Measurements from ENCODE around the gene BOLL.
"Not testable (repeated sequence)": the region's sequence is repeated elsewhere in the genome, so short reads cannot be mapped to it uniquely, and the experiment has no call there.

Gene BOLL

DNA sequence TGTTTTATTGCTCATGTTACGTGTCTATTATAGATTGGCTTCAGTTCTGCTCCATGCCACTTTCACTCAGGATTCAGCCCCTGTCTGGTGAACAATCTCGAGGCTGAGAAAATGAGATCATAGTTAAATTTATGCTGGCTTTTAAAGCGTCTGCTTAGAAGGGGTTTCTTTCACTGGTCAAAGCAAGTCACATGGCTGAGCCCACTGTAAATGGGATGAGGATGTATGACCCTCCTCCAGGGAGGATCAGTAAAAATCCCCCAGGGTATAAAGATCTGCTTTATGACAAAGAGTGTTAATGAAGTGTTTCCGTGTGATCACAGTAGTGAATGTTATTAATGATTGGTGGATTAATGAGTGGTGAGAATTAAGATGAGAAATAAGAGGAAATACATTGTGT, 13.1 kb upstream of the BOLL start:
- DNase-seq (ENCODE audit: low read depth): no peak

DNA sequence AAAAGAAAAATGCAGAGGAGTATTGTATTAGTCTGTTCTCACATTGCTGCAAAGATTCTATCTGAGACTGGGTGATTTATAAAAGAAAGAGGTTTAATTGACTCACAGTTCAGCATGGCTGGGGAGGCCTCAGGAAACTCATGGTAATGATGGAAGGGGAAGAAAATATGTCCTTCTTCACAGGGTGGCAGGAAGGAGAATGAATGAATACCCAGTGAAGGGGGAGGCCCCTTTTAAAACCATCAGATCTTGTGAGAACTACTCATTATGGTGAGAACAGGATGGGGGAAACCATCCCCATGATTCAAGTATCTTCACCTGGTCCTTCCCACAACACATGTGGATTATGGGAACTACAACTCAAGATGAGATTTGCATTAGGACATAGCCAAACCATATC, 10.2 kb upstream of the BOLL start:
- DNase-seq (ENCODE audit: low read depth): no peak

DNA sequence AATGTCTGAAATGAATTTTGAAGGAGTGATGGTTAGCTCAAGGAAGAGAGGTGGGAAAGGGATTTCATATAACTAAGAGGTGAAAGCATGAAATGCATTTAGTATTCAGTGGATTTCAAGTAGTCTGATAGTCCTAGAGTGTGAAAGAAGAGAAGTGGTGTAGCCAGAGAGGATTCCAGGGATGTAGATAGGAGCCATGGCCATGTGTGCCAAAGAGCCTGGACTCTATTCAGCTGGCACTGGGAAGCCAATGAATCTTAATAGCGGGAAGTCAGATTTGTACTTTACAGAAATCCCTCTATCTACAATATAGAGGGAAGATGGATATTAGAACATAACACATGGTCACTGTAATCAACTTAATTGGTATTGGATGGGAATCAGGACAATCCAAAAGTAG, 8.3 kb upstream of the BOLL start:
- no peak for DNase-seq (ENCODE audit: low read depth)

DNA sequence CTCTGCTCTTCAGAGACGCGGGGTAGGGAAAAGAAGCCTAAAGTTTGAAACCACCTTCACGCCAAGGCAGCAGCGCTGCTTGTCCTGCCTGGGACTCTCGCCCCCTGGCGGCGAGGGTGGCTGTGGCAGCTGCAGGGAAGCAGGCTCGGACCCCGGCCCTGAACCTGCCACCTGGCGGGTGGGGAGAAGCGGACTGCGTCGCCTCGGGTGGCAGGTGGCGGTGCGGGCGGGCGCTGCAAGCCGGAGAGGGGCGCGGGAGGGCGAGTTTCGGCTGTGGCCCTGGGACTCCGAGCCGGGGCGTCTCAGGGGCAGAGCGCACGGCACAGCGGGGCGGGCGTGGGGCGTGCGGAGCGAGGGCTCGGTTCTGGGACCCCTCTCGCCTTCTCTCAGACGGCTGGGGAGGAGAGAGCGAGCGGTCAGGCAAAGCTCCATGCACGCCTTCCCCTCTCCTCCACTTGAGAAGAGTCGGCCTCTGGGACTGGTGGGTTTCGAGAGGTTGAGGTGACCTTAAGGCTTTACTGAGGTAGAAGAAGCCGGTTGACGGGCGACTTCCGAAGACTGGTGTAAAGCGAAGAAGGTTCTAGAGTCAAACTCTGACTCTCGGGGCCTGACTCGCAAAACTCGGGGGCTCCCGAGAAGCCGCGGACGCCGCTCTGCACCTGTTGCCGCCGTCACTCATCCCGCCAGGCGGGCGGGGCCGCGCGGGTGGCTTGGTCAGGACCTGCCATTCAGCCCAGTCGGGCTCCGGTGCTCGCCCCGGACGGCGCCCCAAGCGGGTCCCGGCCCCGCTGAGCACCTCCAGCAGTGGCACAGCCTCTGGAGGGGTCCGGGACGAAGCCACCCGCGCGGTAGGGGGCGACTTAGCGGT, 1.1 kb upstream of the BOLL start:
- DNase-seq (ENCODE audit: low read depth): no peak

DNA sequence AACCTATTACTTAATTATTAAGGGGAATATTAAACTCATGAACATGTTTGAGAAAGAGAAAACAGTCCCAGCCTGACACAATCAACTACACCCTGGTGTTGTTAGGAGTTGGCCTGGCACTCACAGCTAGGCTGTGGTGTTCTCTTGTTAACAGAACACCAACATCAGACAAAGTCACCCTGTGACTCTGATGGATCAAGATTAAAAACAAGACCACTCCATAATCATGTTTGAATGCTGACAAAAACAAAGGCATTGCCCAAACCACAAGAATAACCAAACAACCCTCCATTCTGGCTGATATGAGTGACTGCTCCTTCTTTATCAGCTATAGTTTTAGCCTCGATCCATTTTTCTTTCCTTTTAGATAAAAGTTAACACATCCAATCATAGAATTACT, 3.0 kb downstream of the BOLL start:
- DNase-seq (ENCODE audit: low read depth): no peak

DNA sequence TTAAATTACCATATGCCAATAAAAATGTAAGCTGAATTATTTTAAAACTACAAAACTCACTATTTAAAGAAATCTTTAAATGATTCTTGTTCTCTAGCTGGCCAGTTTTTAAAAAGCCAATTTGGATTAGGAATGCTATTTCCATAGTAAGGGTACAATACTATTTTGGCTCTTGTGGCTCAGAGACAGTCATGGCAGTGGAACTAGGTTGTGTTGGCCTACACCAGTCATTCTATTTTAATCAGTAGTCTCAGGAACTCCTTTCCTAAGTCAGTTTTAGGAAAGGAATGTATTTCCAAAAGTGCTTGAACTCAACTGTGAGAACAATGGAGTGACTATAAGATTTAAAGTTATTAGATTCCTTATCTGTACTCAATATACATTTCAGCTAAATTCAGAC, 5.9 kb downstream of the BOLL start:
- no peak for DNase-seq (ENCODE audit: low read depth)

DNA sequence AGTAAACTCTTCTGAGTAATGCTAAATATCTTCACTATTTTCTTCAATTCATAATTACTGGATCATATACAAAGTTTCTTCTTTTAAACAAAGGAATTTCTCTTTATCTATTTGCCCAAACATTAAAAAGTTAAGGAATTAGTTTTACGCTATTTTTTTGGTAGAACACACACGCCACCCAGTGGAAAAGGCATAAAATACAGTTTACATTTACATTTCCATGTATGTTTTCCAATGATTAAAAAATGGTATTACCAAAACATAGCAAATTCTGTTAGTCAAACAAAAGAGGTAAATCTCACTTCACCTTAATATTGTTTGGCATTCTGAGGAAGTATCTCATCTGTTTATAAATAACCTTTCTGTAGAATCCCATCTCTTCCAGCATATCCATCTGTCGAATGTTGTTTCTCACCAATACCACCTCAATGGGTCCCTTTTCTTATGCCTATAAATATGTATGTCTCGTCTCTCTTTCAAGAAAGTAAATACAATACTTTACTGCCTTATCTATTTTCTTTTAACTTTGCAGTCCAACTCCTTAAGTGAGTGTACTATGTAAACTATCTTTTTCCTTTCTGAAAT, 7.2 kb downstream of the BOLL start:
- peak; percentile 53 for DNase-seq (ENCODE audit: low read depth)

DNA sequence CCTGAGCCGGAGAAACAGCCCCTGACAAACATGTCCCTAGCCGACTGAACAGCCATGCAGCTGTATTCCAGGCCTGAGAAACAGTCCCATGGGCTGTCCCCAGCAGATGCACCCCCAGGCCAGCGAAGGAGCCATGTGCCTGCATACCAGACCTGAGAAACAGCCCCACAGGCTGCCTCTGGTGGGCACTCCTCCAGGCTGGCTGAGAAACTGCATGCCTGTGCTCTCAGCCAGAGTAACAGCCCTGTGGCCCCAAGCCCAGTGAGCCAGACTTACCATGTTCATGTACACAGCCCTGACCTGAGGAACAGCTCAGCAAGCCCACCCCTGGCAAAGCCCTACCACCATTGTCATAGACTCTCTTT, 24.8 kb downstream of the BOLL start:
- no peak for DNase-seq (ENCODE audit: low read depth)

DNA sequence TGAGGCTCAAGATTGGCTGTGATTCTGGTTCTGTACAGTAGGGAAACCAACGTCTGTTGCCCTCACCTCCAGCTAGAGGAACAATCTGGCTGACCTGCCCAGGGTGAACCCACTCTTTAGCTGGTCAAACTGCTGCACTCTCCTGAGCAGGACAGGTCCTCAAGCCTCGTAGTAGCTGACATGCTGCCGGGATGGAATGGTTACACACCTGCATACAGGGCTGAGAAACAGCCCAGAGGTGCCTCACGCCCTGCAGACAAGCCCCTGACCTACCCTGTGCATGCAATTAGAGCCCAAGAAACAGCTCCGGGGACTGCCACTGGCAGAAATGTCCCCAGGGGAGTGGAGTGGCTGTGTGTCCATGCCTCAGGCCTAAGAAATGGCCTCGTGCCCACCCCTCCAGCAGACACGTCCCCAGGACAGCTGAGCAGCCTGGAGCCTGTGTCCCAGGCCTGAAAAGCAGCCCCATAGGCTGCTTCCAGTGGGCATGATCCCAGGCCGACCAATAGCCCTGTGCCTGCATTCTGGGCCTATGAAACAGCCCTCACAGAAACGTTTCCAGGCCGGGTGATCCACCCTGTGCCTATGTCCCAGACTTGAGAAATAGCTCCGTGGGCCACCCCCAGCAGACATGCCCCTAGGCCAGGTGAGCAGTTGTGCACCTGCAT, 25.4 kb downstream of the BOLL start:
- no peak for DNase-seq (ENCODE audit: low read depth)

DNA sequence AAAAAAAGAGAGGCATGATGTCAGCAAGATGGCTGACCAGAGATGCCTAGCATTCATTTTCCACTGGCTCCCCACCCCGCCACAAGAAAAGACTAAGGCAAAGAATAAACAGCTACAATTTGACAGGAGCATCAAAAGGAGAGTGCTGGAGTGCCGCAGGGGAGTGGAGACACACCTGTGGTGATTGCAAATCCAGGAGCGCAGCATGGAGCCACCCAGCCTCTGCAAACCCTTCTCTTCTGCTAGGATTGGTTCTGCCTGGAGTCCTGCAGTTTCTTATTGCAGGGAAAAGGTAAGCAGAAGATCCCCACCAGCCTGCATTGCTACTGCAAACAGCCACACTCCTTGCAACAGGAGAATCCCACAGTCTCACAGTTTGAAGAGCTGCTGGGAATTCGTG, 26.1 kb downstream of the BOLL start:
- no peak for DNase-seq (ENCODE audit: low read depth)

DNA sequence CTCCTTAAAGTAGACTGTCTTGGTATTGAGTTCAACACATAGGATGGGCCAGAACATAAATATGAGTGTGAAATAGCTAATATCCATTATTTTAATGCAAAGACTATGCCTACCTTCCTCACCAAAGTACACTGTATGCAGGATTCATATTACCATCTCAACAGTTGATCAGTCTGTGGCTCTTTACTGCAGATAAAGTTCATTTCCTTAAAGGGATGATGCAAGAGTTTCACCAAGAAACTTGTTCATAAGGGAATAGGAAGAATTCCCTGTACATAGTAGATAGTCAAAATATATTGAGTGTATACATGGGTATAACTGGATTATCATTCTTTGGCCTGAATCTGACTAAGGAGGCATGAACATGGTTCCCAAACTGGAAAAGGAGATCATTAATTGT, 44.9 kb downstream of the BOLL start:
- DNase-seq (ENCODE audit: low read depth): no peak

DNA sequence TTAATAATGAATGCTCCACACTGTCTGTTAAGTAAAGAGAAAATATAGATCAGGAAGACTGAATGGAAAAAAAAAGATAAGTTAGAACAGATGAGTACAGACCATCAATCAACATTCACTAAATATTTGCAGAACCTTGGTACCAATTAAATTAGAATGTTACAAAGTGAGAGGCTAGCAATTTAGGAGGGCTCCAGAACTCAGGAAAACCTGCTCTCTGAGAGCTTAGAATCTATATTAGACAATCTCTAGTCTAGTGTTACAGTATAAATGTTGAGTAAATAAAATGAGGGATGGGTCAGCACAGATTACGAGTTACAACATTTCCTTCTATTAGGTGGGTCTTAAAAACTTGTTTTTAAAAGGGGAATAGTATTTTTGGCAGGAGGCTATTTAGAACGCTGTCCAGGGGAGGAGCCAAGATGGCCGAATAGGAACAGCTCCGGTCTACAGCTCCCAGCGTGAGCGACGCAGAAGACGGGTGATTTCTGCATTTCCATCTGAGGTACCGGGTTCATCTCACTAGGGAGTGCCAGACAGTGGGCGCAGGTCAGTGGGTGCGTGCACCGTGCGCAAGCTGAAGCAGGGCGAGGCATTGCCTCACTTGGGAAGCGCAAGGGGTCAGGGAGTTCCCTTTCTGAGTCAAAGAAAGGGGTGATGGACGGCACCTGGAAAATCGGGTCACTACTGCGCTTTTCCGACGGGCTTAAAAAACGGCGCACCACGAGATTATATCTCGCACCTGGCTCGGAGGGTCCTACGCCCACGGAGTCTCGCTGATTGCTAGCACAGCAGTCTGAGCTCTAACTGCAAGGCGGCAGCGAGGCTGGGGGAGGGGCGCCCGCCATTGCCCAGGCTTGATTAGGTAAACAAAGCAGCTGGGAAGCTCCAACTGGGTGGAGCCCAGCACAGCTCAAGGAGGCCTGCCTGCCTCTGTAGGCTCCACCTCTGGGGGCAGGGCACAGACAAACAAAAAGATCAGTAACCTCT, 56.3 kb downstream of the BOLL start:
- not testable (repeated sequence) for DNase-seq (ENCODE audit: low read depth)

DNA sequence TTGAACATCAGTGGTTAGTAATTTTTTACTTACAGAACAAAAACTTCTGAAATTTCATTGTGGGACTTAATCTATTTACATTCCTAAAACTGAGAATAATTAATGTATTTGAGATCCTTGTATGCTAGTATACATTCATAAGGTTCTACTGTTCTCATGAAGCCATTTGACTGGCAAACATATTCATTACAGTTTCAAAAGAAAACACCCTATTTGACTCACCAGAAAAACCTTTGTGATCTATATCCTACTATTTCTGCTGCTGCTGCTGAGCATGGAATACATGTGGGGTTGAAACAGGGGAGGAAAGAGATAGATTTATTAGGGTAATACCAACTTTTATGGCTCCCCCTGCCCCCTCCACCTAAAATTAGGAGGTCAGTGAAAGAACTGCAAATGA, 58.1 kb downstream of the BOLL start:
- DNase-seq (ENCODE audit: low read depth): no peak

DNA sequence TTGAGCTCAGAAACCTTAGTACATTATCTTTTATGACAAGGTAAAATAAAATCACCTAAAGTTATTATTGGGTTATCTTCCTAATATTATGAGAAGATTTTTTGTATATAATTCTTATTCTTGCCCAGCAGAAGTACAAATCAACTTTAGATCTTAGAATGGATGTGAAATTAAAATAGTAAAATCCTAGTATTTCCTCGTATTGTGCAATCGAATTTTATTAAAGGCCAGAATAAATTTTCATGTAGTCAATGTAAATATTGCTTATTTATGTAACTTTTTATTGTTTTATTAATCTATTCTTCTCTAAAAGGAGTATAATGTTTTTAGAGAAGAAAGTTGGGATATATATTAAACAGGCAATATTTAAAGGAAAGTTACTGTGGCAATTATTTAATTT, 67.3 kb downstream of the BOLL start:
- no peak for DNase-seq (ENCODE audit: low read depth)

DNA sequence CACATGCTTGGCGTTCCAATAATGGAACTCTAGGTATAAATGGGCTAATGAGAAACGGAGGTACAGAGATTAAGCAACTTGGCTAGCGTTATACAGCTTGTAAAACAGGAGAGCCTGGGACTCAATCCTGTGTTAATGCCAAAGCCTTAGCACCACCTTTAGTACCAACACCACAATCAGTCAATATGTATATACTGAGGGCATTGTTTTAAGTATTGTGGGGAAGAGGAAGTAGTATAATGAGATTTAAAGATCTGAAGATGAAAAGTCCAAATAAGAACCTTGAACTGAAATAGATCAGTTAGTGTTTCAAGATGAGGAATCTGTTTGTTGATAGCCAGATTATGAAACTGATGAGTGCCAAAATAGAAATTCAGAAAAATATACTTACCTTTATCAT, 71.8 kb downstream of the BOLL start:
- DNase-seq (ENCODE audit: low read depth): no peak

DNA sequence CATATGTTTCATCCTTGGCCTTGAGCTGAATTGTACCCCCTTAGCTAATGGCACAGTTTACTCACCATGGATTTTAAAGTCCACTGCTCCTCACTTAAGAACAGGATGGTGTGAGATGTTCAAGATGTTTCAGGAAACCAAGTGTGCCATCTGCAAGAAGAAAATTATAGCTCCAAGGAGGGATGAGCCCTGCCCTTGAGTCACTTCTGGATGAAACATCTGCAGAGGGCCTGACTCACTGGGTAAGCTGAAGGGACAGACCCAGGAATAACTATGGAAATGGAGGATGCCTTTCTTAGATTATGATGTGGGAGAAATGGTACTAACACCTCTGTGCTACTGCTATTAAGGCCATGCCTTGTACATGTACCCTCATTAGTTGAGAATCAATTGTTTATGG, 73.5 kb downstream of the BOLL start:
- DNase-seq (ENCODE audit: low read depth): peak; percentile 52

DNA sequence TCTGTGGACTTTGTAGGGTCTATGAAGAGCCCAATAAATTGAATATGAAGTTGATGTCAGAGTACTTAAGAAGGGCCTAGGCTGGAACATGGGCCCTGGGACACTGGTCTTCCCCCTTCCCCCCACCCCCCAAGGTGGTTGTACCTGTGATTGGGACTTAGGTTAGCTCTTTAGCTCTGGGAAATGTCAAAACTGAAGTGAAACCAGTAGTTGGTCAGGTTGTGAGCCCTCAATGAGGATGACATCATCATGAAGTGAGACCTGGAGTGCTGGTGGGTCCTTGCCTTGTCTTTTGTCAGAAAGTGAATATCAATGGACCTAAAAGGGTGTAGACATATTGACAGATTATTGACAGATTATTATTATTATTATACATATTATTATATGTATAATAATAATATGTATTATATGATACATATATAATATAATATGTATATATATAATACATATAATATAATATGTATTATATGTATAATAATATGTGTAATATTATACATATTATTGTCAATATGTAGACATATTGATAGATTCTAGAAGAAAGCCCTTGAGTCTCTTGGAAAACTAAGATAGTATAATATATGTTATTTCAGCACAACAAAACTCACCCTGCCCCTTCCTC, 74.6 kb downstream of the BOLL start:
- no peak for DNase-seq (ENCODE audit: low read depth)

DNA sequence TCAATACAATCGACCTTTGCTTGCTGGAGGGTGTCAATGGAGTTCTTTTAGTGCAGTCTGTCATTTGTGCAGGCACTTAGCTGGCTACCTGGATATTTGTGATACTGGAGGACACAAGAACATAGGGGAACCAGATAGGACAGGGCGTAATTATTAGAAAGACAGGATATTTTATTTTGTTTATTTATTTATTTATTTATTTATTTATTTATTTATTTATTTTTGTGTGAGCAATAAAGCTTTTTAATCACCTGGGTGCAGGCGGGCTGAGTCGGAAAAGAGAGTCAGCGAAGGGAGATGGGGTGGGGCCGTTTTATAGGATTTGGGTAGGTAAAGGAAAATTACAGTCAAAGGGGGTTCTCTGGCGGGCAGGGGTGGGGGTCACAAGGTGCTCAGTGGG, 76.0 kb downstream of the BOLL start:
- DNase-seq (ENCODE audit: low read depth): not testable (repeated sequence)

DNA sequence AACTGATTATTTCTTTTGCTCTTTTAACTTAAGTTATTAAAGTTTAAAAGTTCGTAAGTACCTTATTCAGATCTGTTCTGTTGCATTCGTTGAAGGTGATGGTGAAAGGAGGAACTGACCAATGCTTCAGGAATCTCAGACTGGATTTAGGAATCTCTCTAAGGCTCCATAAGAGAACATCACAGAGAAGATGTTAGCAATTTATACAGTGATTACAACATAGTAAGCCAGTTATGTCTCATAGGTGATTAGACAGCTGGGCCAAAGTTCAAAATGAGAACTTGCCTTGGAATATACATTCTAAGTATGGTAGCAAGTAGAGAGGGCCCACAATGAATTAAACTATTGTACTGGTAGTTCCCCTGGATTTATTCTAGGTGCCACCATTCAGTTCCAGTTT, 76.8 kb downstream of the BOLL start:
- peak; percentile 89 for DNase-seq (ENCODE audit: low read depth)

DNA sequence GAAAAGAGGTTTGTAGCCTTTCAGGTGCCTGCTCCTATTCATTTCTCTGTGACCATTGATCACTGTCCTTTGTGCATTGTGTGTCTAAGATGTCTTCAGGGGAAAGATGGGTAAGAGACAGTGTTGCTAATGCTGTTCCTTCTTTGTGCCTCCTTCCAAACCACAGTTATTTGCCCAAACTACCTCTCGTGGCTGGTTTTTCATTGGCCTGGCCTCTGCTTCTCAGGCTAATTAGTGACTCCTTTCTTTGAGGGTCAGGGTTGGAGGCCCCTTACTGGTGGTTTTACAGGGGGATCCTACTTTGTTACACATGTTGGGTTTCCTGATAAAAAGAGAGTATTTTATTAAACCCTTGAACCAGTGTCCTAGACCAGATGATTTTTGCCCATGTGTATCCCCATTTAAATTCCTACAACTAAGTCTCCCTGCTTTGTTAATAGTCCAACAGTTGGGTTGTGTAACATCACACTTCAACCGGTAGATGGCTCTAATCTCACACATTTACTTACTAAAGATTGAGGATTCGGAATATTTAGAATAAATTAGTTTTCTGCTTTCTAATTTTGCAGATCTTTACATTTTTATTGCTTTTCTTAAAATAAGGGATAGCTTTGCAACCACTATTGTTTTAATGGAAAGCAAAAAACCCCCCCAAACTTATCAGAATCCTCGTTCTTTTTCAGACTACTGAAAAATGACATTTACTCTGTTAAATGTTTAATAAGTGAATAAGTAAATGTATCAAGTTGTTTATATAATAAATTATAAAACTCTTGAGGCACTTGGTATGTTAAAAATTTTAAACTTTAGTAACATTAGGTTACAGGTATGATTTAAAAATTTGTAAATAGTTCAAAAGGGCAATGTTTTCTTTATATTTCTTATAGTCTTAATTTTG, 77.6 kb downstream of the BOLL start:
- peak; percentile 74 for DNase-seq (ENCODE audit: low read depth)

DNA sequence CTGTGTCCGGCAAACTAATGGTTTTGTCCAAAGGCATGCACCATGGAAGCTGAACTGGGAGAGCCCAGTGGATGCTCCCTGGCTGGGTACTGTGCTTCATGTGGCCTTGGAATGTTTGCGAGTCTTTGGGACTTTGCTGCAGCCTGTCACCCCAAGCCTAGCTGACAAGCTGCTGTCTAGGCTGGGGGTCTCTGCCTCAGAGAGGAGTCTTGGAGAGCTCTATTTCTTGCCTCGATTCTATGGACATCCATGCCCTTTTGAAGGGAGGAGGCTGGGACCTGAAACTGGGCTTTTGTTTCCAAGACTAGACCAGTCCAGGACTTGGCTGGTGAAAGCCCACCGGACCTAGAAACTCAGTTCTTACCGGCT, 78.3 kb downstream of the BOLL start:
- DNase-seq (ENCODE audit: low read depth): no peak
